ENCODE results near the gene MOK.

The MOK gene

GRCh38 chr14:102194856-102195255 lies 110.1 kb downstream of the MOK start:
- DNase-seq = no peak
- Mint-ChIP-seq H3K4me1 (peaks cover 68% of the 10 kb centered on the region), H3K9me3 (no peaks in the 10 kb centered on the region), H3K36me3 (ENCODE audit: low read depth) (peaks cover 40% of the 10 kb centered on the region), H3K27me3 (no peaks in the 10 kb centered on the region), H3K4me3 (no peak overlapping the region), H3K27ac (no peak overlapping the region)
- no peak for ATAC-seq

GRCh38 chr14:102192840-102193502 lies 112.0 kb downstream of the MOK start:
- H3K27ac Mint-ChIP-seq = no peak overlapping the region
- no peak for DNase-seq
- H3K27me3 Mint-ChIP-seq = no peaks in the 10 kb centered on the region
- H3K9me3 Mint-ChIP-seq = no peaks in the 10 kb centered on the region
- no peak overlapping the region for H3K4me3 Mint-ChIP-seq
- H3K36me3 Mint-ChIP-seq (ENCODE audit: low read depth) = peaks cover 28% of the 10 kb centered on the region
- ATAC-seq = no peak
- H3K4me1 Mint-ChIP-seq = peaks cover 52% of the 10 kb centered on the region

GRCh38 chr14:102189874-102190273 lies 115.1 kb downstream of the MOK start:
- Mint-ChIP-seq H3K36me3 (ENCODE audit: low read depth) (peaks cover under 1% of the 10 kb centered on the region), H3K27ac (no peak overlapping the region), H3K9me3 (no peaks in the 10 kb centered on the region), H3K4me1 (peaks cover 51% of the 10 kb centered on the region), H3K27me3 (no peaks in the 10 kb centered on the region), H3K4me3 (no peak overlapping the region)
- DNase-seq = no peak
- no peak for ATAC-seq

GRCh38 chr14:102188187-102188586 lies 116.8 kb downstream of the MOK start:
- Mint-ChIP-seq H3K4me1 (peaks cover 60% of the 10 kb centered on the region), H3K9me3 (no peaks in the 10 kb centered on the region), H3K27ac (no peak overlapping the region), H3K36me3 (ENCODE audit: low read depth) (no peaks in the 10 kb centered on the region), H3K4me3 (no peak overlapping the region), H3K27me3 (no peaks in the 10 kb centered on the region)
- ATAC-seq (no peak), DNase-seq (no peak)

- ATAC-seq (no peak), DNase-seq (no peak)
- Mint-ChIP-seq H3K36me3 (ENCODE audit: low read depth) (no peaks in the 10 kb centered on the region), H3K4me1 (peaks cover 64% of the 10 kb centered on the region), H3K9me3 (no peaks in the 10 kb centered on the region), H3K27ac (no peak overlapping the region), H3K27me3 (no peaks in the 10 kb centered on the region), H3K4me3 (no peak overlapping the region)
These were observed 117.4 kb downstream of the MOK start for GRCh38 chr14:102187568-102188001.

- H3K27ac Mint-ChIP-seq = peak overlapping the region; percentile 57
These were observed 117.9 kb downstream of the MOK start for GRCh38 chr14:102187044-102187443.

GRCh38 chr14:102185360-102185759 lies 119.6 kb downstream of the MOK start:
- peak overlapping the region; percentile 93 for H3K27ac Mint-ChIP-seq
- no peak for ATAC-seq
- H3K36me3 Mint-ChIP-seq (ENCODE audit: low read depth) = peaks cover 1% of the 10 kb centered on the region
- no peaks in the 10 kb centered on the region for H3K9me3 Mint-ChIP-seq
- no peak for DNase-seq
- H3K4me1 Mint-ChIP-seq = peaks cover 74% of the 10 kb centered on the region
- no peaks in the 10 kb centered on the region for H3K27me3 Mint-ChIP-seq
- H3K4me3 Mint-ChIP-seq = no peak overlapping the region

More at GRCh38 chr14:102187044-102187443, 117.9 kb downstream of the MOK start:
- H3K27me3 Mint-ChIP-seq = no peaks in the 10 kb centered on the region
- ATAC-seq = no peak
- H3K4me3 Mint-ChIP-seq = no peak overlapping the region
- peaks cover 68% of the 10 kb centered on the region for H3K4me1 Mint-ChIP-seq
- H3K9me3 Mint-ChIP-seq = no peaks in the 10 kb centered on the region
- no peaks in the 10 kb centered on the region for H3K36me3 Mint-ChIP-seq (ENCODE audit: low read depth)
- DNase-seq = no peak

- ATAC-seq = peak; percentile 82
- Mint-ChIP-seq H3K27ac (peak overlapping the region; percentile 93), H3K36me3 (ENCODE audit: low read depth) (peaks cover 1% of the 10 kb centered on the region), H3K27me3 (no peaks in the 10 kb centered on the region), H3K4me1 (peaks cover 76% of the 10 kb centered on the region), H3K9me3 (no peaks in the 10 kb centered on the region), H3K4me3 (peak overlapping the region; percentile 67)
- peak; percentile 28 for DNase-seq
These were observed 120.5 kb downstream of the MOK start for GRCh38 chr14:102184316-102185035.

- peaks cover 1% of the 10 kb centered on the region for H3K36me3 Mint-ChIP-seq (ENCODE audit: low read depth)
- no peak for DNase-seq
- H3K4me1 Mint-ChIP-seq = peaks cover 77% of the 10 kb centered on the region
- no peaks in the 10 kb centered on the region for H3K27me3 Mint-ChIP-seq
- peak overlapping the region; percentile 67 for H3K4me3 Mint-ChIP-seq
- H3K9me3 Mint-ChIP-seq = no peaks in the 10 kb centered on the region
- H3K27ac Mint-ChIP-seq = peak overlapping the region; percentile 93
- no peak for ATAC-seq
These were observed 121.1 kb downstream of the MOK start for GRCh38 chr14:102183886-102184285.

- no peak for ATAC-seq
- H3K4me1 Mint-ChIP-seq = peaks cover 83% of the 10 kb centered on the region
- DNase-seq = no peak
- peak overlapping the region; percentile 93 for H3K27ac Mint-ChIP-seq
- peak overlapping the region; percentile 21 for H3K4me3 Mint-ChIP-seq
- H3K36me3 Mint-ChIP-seq (ENCODE audit: low read depth) = peaks cover 1% of the 10 kb centered on the region
- H3K9me3 Mint-ChIP-seq = no peaks in the 10 kb centered on the region
- H3K27me3 Mint-ChIP-seq = no peaks in the 10 kb centered on the region
These were observed 121.9 kb downstream of the MOK start for GRCh38 chr14:102182936-102183619.

- H3K4me1 Mint-ChIP-seq = peaks cover 85% of the 10 kb centered on the region
- peak overlapping the region; percentile 64 for H3K27ac Mint-ChIP-seq
- no peaks in the 10 kb centered on the region for H3K27me3 Mint-ChIP-seq
- peak overlapping the region; percentile 34 for H3K4me3 Mint-ChIP-seq
- H3K9me3 Mint-ChIP-seq = no peaks in the 10 kb centered on the region
- peak; percentile 87 for ATAC-seq
- H3K36me3 Mint-ChIP-seq (ENCODE audit: low read depth) = peaks cover 3% of the 10 kb centered on the region
- no peak for DNase-seq
These were observed 122.8 kb downstream of the MOK start for GRCh38 chr14:102182190-102182589.

- Mint-ChIP-seq H3K36me3 (ENCODE audit: low read depth) (peaks cover 8% of the 10 kb centered on the region), H3K4me1 (peaks cover 84% of the 10 kb centered on the region), H3K27ac (peak overlapping the region; percentile 72), H3K4me3 (no peak overlapping the region), H3K27me3 (no peaks in the 10 kb centered on the region), H3K9me3 (no peaks in the 10 kb centered on the region)
- ATAC-seq (no peak), DNase-seq (no peak)
These were observed 123.8 kb downstream of the MOK start for GRCh38 chr14:102181187-102181586.

- ATAC-seq (no peak), DNase-seq (no peak)
- no peaks in the 10 kb centered on the region for H3K27me3 Mint-ChIP-seq
- no peaks in the 10 kb centered on the region for H3K9me3 Mint-ChIP-seq
- peak overlapping the region; percentile 72 for H3K27ac Mint-ChIP-seq
- no peak overlapping the region for H3K4me3 Mint-ChIP-seq
- peaks cover 83% of the 10 kb centered on the region for H3K4me1 Mint-ChIP-seq
- H3K36me3 Mint-ChIP-seq (ENCODE audit: low read depth) = peaks cover 13% of the 10 kb centered on the region
These were observed 124.5 kb downstream of the MOK start for GRCh38 chr14:102180248-102180998.

All from activated naive CD8-positive, alpha-beta T cell treated with anti-CD3 and anti-CD28 coated beads, Interleukin-2, amount 50 U/mL, for 24 hours (primary cell).